ENCODE measurements around the gene CARD16. TPM values are rescaled to one million over a fixed set of nuclear protein-coding genes. Genes with fewer than 3 reads are reported as not detected.
"Not testable (repeated sequence)": the region's sequence is repeated elsewhere in the genome, so short reads cannot be mapped to it uniquely, and the experiment has no call there.

Gene CARD16
- 100 to 1,000 TPM in 1 of 4 donors, 10 to 100 TPM in 3; 21.9 to 145 (median 70.5) TPM for polyA plus RNA-seq
- long read RNA-seq, donor 1, transcript CARD16-202 (3 exons, 686 nt) = minor isoform, 16 of 67 reads
- long read RNA-seq, donor 1, transcript CARD16-201 (4 exons, 613 nt) = major isoform, 18 of 67 reads
- long read RNA-seq, donor 1, partial matches to known transcripts = 32 of 67 reads
- long read RNA-seq, donor 1, other reads (novel, unspliced or antisense) = 0 of 67 reads
- long read RNA-seq, donor 2, transcript CARD16-201 (4 exons, 613 nt) = minor isoform, 6 of 15 reads
- long read RNA-seq, donor 2, transcript CARD16-202 (3 exons, 686 nt) = major isoform, 9 of 15 reads
- long read RNA-seq, donor 2, partial matches to known transcripts = 0 of 15 reads
- long read RNA-seq, donor 2, other reads (novel, unspliced or antisense) = 0 of 15 reads
- long read RNA-seq, donor 3, transcript CARD16-201 (4 exons, 613 nt) = minor isoform, 6 of 32 reads
- long read RNA-seq, donor 3, transcript CARD16-202 (3 exons, 686 nt) = major isoform, 11 of 32 reads
- long read RNA-seq, donor 3, partial matches to known transcripts = 15 of 32 reads
- long read RNA-seq, donor 3, other reads (novel, unspliced or antisense) = 0 of 32 reads
- long read RNA-seq, donor 4 = 0 reads
- long read RNA-seq, donor 5, partial matches to known transcripts = 0 of 7 reads
- long read RNA-seq, donor 5, other reads (novel, unspliced or antisense) = 0 of 7 reads
- long read RNA-seq, donor 6, transcript CARD16-202 (3 exons, 686 nt) = major isoform, 9 of 13 reads
- long read RNA-seq, donor 6, partial matches to known transcripts = 0 of 13 reads
- long read RNA-seq, donor 6, other reads (novel, unspliced or antisense) = 0 of 13 reads
- long read RNA-seq, donor 7 = 0 reads
- long read RNA-seq, donor 8, partial matches to known transcripts = 0 of 3 reads
- long read RNA-seq, donor 8, other reads (novel, unspliced or antisense) = 0 of 3 reads
- long read RNA-seq, donor 9, partial matches to known transcripts = 0 of 2 reads
- long read RNA-seq, donor 9, other reads (novel, unspliced or antisense) = 0 of 2 reads
- long read RNA-seq, donor 10, partial matches to known transcripts = 0 of 7 reads
- long read RNA-seq, donor 10, other reads (novel, unspliced or antisense) = 0 of 7 reads

DNA sequence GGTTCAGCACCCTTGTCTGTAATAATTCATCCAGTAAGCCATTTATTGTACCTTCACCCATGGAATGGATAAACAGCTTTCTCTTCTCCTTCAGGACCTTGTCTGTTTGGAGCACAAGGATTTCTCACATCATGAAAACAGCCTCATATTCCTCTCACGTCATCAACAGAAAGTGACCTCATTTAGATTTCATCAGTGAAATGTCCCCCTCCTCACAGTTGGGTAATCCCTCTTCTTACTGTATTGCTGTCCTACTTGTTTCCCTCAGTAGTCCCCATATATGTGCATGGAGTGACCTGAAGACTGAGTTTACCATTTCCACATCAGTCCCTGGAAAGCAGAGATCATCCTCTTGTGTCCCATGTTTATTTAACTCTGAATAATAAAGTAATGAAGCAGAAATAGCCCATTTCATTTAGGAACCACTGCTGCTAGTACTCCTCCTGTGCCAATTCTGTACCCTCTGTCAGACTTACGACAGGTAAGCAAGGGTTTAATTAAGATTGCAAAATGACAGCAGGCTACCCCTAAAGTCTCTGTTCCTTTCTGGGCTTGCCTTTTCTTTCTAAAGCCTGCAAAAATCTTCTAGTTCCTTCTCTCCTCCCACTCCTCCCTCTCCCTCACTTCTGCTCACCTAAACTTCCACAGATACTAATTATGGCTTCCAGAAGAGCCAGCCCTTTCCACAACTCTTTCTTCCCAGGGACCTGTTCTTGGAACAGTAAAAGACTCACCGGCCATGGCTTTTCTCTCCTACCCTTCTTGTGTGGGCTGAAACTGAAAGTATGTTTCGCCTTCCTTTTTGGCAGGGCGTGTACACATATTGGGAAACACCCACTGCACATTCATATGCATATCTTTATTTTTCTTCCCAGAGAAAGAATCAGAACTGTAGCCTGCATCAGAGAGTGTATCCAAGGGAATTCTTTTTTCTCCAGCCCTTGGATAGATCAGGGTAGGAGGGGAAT, at the start of gene CARD16:
Gene CARD16, minus strand, starts transcription at position 779 of the 968 bp plus-strand sequence. Its CDS starts 38 bp downstream, at position 741.
- not testable (repeated sequence) for H3K4me1 ChIP-seq (ENCODE audit: control insufficient read depth in 3 of 3, insufficient read depth in 2 of 3, low read depth in 1 of 3, low read length in 2 of 3); H3K36me3 ChIP-seq (ENCODE audit: control insufficient read depth in 3 of 3, insufficient read depth in 2 of 3, low read depth in 1 of 3, low read length in 3 of 3); H3K9me3 ChIP-seq (ENCODE audit: control insufficient read depth in 2 of 2, insufficient read depth in 1 of 2, low read depth in 1 of 2, low read length in 1 of 2); H3K27me3 ChIP-seq (ENCODE audit: control insufficient read depth in 3 of 3, insufficient read depth in 3 of 3, low read length in 3 of 3)
- FAIRE-seq (peak; percentile 10), DNase-seq (peak; percentile 51 to 80)
- Histone ChIP-seq H3K27ac (ENCODE audit: low read depth in 1 of 3, low read length in 2 of 3) (peak within 1 kb of the TSS; percentile 47 to 82 (median 70)), H3K4me3 (ENCODE audit: low read depth in 1 of 3, low read length in 3 of 3) (peak within 1 kb of the TSS; percentile 28 to 59 (median 43))
- WGBS, 3 donors = 4 to 10% (median 6%) methylated on average over 5 of the region's 5 CpGs

DNA sequence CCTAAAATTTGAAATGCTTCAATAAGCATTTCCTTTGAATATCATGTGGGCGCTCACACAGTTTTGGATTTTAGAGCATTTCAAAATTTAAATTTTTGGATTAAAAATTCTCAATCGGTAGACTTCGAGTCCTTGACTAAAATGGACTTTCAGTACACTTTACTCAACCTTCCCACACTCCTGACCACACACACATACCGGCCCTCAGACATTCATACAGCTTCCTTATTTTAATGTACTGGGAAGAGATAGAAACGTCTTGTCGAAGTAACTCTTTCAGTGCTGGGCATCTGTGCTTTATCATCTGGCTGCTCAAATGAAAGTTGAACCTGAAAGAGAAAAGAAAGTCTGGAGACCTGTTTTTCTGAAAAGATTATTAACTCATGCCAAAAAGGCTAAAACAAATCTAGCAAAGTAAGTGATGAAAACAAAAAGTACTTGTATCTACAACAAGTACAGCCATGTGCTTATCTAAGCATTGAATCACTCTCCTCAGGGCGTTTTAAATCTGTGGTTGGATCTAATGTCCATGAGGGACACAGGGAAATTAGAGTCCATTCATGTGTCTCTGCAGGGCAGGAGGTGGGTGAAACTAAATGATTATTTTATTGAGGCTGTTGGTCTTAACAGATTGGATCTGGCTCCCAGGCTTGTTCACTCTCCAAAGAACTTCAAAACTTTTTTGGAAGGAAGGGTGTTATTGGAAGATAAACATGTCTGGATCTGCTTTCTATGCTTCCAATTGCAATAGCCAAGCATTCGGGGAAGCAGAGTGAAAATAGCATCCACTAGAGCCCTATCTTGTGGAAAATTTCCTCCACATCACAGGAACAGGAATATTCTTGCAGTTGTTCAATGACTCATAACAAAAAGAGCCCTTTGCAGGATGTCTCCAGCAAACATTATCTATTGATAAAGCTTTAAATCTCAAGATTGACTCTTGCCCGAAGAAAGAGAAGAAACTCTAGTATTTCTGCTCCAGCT, 47.4 kb upstream of the CARD16 start:
- no peak for FAIRE-seq
- 60 to 74% (median 61%) methylated on average over 9 of the region's 9 CpGs for WGBS, 3 donors
- H3K4me1 ChIP-seq (ENCODE audit: control insufficient read depth in 3 of 3, insufficient read depth in 2 of 3, low read depth in 1 of 3, low read length in 2 of 3) = no peaks in the 10 kb centered on the region

GRCh38 chr11:105081412-105082150, 36.4 kb upstream of the CARD16 start:
- peaks cover 0 to 4% (median 0%) of the 10 kb centered on the region in 3 donors for H3K4me1 ChIP-seq (ENCODE audit: control insufficient read depth in 3 of 3, insufficient read depth in 2 of 3, low read depth in 1 of 3, low read length in 2 of 3)
- DNase-seq = no peak
- FAIRE-seq = no peak
- H3K36me3 ChIP-seq (ENCODE audit: control insufficient read depth in 3 of 3, insufficient read depth in 2 of 3, low read depth in 1 of 3, low read length in 3 of 3) = no peaks in the 10 kb centered on the region
- no peak overlapping the region for H3K27ac ChIP-seq (ENCODE audit: low read depth in 1 of 3, low read length in 2 of 3)
- 84 to 93% (median 85%) methylated on average over 5 of the region's 5 CpGs for WGBS, 3 donors
- no peaks in the 10 kb centered on the region for H3K27me3 ChIP-seq (ENCODE audit: control insufficient read depth in 3 of 3, insufficient read depth in 3 of 3, low read length in 3 of 3)
- no peak overlapping the region for H3K4me3 ChIP-seq (ENCODE audit: low read depth in 1 of 3, low read length in 3 of 3)
- H3K9me3 ChIP-seq (ENCODE audit: control insufficient read depth in 2 of 2, insufficient read depth in 1 of 2, low read depth in 1 of 2, low read length in 1 of 2) = no peaks in the 10 kb centered on the region

More for the DNA sequence above, 47.4 kb upstream of the CARD16 start:
- DNase-seq = no peak
- Histone ChIP-seq H3K4me3 (ENCODE audit: low read depth in 1 of 3, low read length in 3 of 3) (no peak overlapping the region), H3K36me3 (ENCODE audit: control insufficient read depth in 3 of 3, insufficient read depth in 2 of 3, low read depth in 1 of 3, low read length in 3 of 3) (no peaks in the 10 kb centered on the region), H3K9me3 (ENCODE audit: control insufficient read depth in 2 of 2, insufficient read depth in 1 of 2, low read depth in 1 of 2, low read length in 1 of 2) (no peaks in the 10 kb centered on the region), H3K27me3 (ENCODE audit: control insufficient read depth in 3 of 3, insufficient read depth in 3 of 3, low read length in 3 of 3) (no peaks in the 10 kb centered on the region), H3K27ac (ENCODE audit: low read depth in 1 of 3, low read length in 2 of 3) (no peak overlapping the region)

- H3K36me3 ChIP-seq (ENCODE audit: control insufficient read depth in 3 of 3, insufficient read depth in 2 of 3, low read depth in 1 of 3, low read length in 3 of 3); H3K4me3 ChIP-seq (ENCODE audit: low read depth in 1 of 3, low read length in 3 of 3); FAIRE-seq; H3K27me3 ChIP-seq (ENCODE audit: control insufficient read depth in 3 of 3, insufficient read depth in 3 of 3, low read length in 3 of 3); H3K4me1 ChIP-seq (ENCODE audit: control insufficient read depth in 3 of 3, insufficient read depth in 2 of 3, low read depth in 1 of 3, low read length in 2 of 3); H3K9me3 ChIP-seq (ENCODE audit: control insufficient read depth in 2 of 2, insufficient read depth in 1 of 2, low read depth in 1 of 2, low read length in 1 of 2): not testable (repeated sequence)
- H3K27ac ChIP-seq (ENCODE audit: low read depth in 1 of 3, low read length in 2 of 3) = peak overlapping the region in 1 of 3 donors; percentile 36
- WGBS, 3 donors = 18 to 34% (median 31%) methylated on average over 6 of the region's 6 CpGs
- DNase-seq = peak; percentile 24 to 52
Measured at GRCh38 chr11:105080171-105080906, 35.2 kb upstream of the CARD16 start.

GRCh38 chr11:105078283-105078682, 33.1 kb upstream of the CARD16 start:
- no peak for FAIRE-seq

GRCh38 chr11:105077141-105077790, 32.1 kb upstream of the CARD16 start:
- not testable (repeated sequence) for H3K4me3 ChIP-seq (ENCODE audit: low read depth in 1 of 3, low read length in 3 of 3); H3K4me1 ChIP-seq (ENCODE audit: control insufficient read depth in 3 of 3, insufficient read depth in 2 of 3, low read depth in 1 of 3, low read length in 2 of 3); H3K27ac ChIP-seq (ENCODE audit: low read depth in 1 of 3, low read length in 2 of 3); DNase-seq; FAIRE-seq; H3K36me3 ChIP-seq (ENCODE audit: control insufficient read depth in 3 of 3, insufficient read depth in 2 of 3, low read depth in 1 of 3, low read length in 3 of 3); H3K27me3 ChIP-seq (ENCODE audit: control insufficient read depth in 3 of 3, insufficient read depth in 3 of 3, low read length in 3 of 3); H3K9me3 ChIP-seq (ENCODE audit: control insufficient read depth in 2 of 2, insufficient read depth in 1 of 2, low read depth in 1 of 2, low read length in 1 of 2)
- WGBS, 3 donors = 68 to 76% (median 76%) methylated on average over 4 of the region's 4 CpGs

More at GRCh38 chr11:105078283-105078682, 33.1 kb upstream of the CARD16 start:
- H3K36me3 ChIP-seq (ENCODE audit: control insufficient read depth in 3 of 3, insufficient read depth in 2 of 3, low read depth in 1 of 3, low read length in 3 of 3) = no peaks in the 10 kb centered on the region
- H3K27me3 ChIP-seq (ENCODE audit: control insufficient read depth in 3 of 3, insufficient read depth in 3 of 3, low read length in 3 of 3) = no peaks in the 10 kb centered on the region
- no peak overlapping the region for H3K4me3 ChIP-seq (ENCODE audit: low read depth in 1 of 3, low read length in 3 of 3)
- no peak for DNase-seq
- H3K9me3 ChIP-seq (ENCODE audit: control insufficient read depth in 2 of 2, insufficient read depth in 1 of 2, low read depth in 1 of 2, low read length in 1 of 2) = no peaks in the 10 kb centered on the region
- H3K27ac ChIP-seq (ENCODE audit: low read depth in 1 of 3, low read length in 2 of 3) = no peak overlapping the region
- WGBS, 3 donors = 93 to 97% (median 96%) methylated on average over 3 of the region's 3 CpGs
- peaks cover 0 to 4% (median 0%) of the 10 kb centered on the region in 3 donors for H3K4me1 ChIP-seq (ENCODE audit: control insufficient read depth in 3 of 3, insufficient read depth in 2 of 3, low read depth in 1 of 3, low read length in 2 of 3)

Data from small intestine (tissue), 16 donors.